CD4-positive, alpha-beta T cell treated with Interferon gamma for 1 hour (primary cell): ENCODE measurements around the gene EXOSC6.
"Not testable (repeated sequence)": the region's sequence is repeated elsewhere in the genome, so short reads cannot be mapped to it uniquely, and the experiment has no call there.

Experiments
- DNase-seq: peaks from one replicate; pipeline ENCODE4 v3.0.0-alpha.2; 2020

The EXOSC6 gene

DNA sequence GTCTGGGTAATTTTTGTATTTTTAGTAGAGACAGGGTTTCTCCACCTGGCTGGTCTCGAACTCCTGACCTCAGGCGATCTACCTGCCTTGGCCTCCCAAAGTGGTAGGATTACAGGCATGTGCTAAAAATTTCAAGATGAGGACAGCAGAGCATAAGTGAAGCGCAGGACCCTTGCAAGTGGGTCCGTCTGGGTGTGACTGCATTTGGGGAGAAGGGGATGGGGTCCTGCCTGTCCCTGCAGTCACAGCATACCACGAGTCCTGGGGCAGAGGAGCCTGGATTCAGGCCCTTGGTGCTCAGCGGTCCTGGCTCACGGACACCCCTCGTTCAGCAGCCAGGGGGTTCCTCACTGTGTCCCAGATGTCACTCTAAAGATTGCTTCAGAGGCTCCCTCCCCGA, 53.5 kb downstream of the EXOSC6 start:
- DNase-seq, result not testable (repeated sequence)

GRCh38 chr16:70197611-70198010, 54.1 kb downstream of the EXOSC6 start:
- not testable (repeated sequence) for DNase-seq
